HCT116 (cell line): ENCODE data around the gene MDM4. TPM values are rescaled to one million over a fixed set of nuclear protein-coding genes. Genes with fewer than 3 reads are reported as not detected.

ENCODE experiments used
- ATAC-seq: fragments of 200-7000 bp; cut with Tn5 transposase; 2 replicates; pipeline ENCODE4 v1.9.1; 2020; ENCODE audit warnings: mild to moderate bottlenecking, moderate library complexity
- BruUV-seq: library from RNA; stranded (reverse); fragments of 400-500 nt; replicated peaks from 2 replicates; lab custom pipeline; 2021; lab: Mats Ljungman, UMichigan
- CTCF ChIA-PET: fragments of 300-600 bp; sonication (Branson Sonifier 250); formaldehyde crosslinking; loops from one replicate; lab custom pipeline; 2021; ENCODE audit warnings: antibody characterized with exemption; lab: Charles Lee
- POLR2A ChIA-PET: fragments of 300-600, 350-600 bp; sonication (Branson Sonifier 250); formaldehyde crosslinking; loops from one replicate; lab custom pipeline; 2021; ENCODE audit warnings: antibody characterized with exemption; lab: Charles Lee
- RAD21 ChIA-PET, 2 experiments: fragments of 300-600 bp; sonication (Branson Sonifier 250); formaldehyde crosslinking; loops; one replicate each; lab custom pipeline; 2023; ENCODE audit warnings: low total read pairs in 2 of 2; ENCODE audit not compliant: uncharacterized antibody in 2 of 2, unreplicated experiment in 2 of 2, low non-redundant PET in 1 of 2; lab: Charles Lee
- DNase-seq: peaks from one replicate; pipeline ENCODE4 v3.0.0-alpha.2; 2010; ENCODE audit warnings: low read depth, low spot score
- H2AFZ ChIP-seq: fragments of 200-600 bp; shearing (Covaris generic), sonication (generic); 2 replicates; pipeline ENCODE4 v1.6.1; 2017; ENCODE audit warnings: low read depth, mixed run types, mixed read lengths, antibody characterized with exemption, low read length; ENCODE audit not compliant: poor library complexity, severe bottlenecking
- H3K27ac ChIP-seq: 2 replicates; pipeline ENCODE4 v1.5.1; 2012; ENCODE audit warnings: low read depth, low read length
- H3K27me3 ChIP-seq: fragments of 200-600 bp; sonication (generic); 2 replicates; pipeline ENCODE4 v1.6.1; 2016; ENCODE audit warnings: mixed run types, low read length, mixed read lengths; ENCODE audit not compliant: insufficient read depth
- H3K36me3 ChIP-seq, 2 experiments: fragments of 200-500 bp in 1 of 2; fragments of 200-600 bp in 1 of 2; sonication (Bioruptor generic) in 1 of 2; sonication (generic) in 1 of 2; 2 replicates each; pipeline versions ENCODE4 v1.5.1 to v1.6.1; 2014 to 2016; ENCODE audit warnings: low read length in 2 of 2, inconsistent platforms in 1 of 2, mixed read lengths in 1 of 2, mixed run types in 1 of 2; ENCODE audit not compliant: insufficient read depth in 2 of 2, control insufficient read depth in 1 of 2
- H3K4me1 ChIP-seq, 2 experiments: fragments of 200-600 bp in 1 of 2; sonication (generic) in 1 of 2; 2 replicates each; pipeline versions ENCODE4 v1.5.1 to v1.6.1; 2012 to 2017; ENCODE audit warnings: low read length in 2 of 2, inconsistent platforms in 1 of 2, mild to moderate bottlenecking in 1 of 2, mixed read lengths in 1 of 2, mixed run types in 1 of 2, moderate library complexity in 1 of 2; ENCODE audit not compliant: insufficient read depth in 2 of 2, control insufficient read depth in 1 of 2
- H3K4me2 ChIP-seq: fragments of 200-600 bp; sonication (generic); 2 replicates; pipeline ENCODE4 v1.6.1; 2017; ENCODE audit warnings: mixed run types, low read length, mixed read lengths
- H3K4me3 ChIP-seq, 2 experiments: fragments of 200-600 bp in 1 of 2; sonication (generic) in 1 of 2; replicated peaks in 1 of 2; 2 replicates each; pipeline ENCODE4 v1.5.1; 2011 to 2016; ENCODE audit warnings: low read length in 2 of 2, control low read depth in 1 of 2, low read depth in 1 of 2, mild to moderate bottlenecking in 1 of 2, mixed read lengths in 1 of 2, mixed run types in 1 of 2
- H3K79me2 ChIP-seq: fragments of 200-600 bp; sonication (generic); 2 replicates; pipeline ENCODE4 v1.6.1; 2017; ENCODE audit warnings: mild to moderate bottlenecking, mixed run types, low read length, moderate library complexity, mixed read lengths; ENCODE audit not compliant: insufficient read depth
- H3K9ac ChIP-seq: fragments of 200-600 bp; sonication (generic); 2 replicates; pipeline ENCODE4 v1.6.1; 2016; ENCODE audit warnings: low read length, mixed read lengths
- H3K9me2 ChIP-seq: fragments of 200-600 bp; sonication (generic), shearing (Covaris generic); 2 replicates; pipeline ENCODE4 v1.6.1; 2017; ENCODE audit warnings: mixed run types, mild to moderate bottlenecking, moderate library complexity; ENCODE audit not compliant: insufficient read depth
- H3K9me3 ChIP-seq, 2 experiments: fragments of 200-500 bp in 1 of 2; fragments of 200-600 bp in 1 of 2; sonication (Bioruptor generic) in 1 of 2; sonication (generic) in 1 of 2; 2 replicates each; pipeline ENCODE4 v1.6.1; 2014 to 2017; ENCODE audit warnings: low read length in 2 of 2, mixed read lengths in 2 of 2, inconsistent platforms in 1 of 2, low read depth in 1 of 2, mild to moderate bottlenecking in 1 of 2, mixed run types in 1 of 2, moderate library complexity in 1 of 2; ENCODE audit not compliant: control insufficient read depth in 1 of 2, insufficient read depth in 1 of 2
- H4K20me1 ChIP-seq: fragments of 200-600 bp; sonication (generic), shearing (Covaris generic); 2 replicates; pipeline ENCODE4 v1.6.1; 2017; ENCODE audit warnings: mixed run types, mild to moderate bottlenecking, moderate library complexity; ENCODE audit not compliant: insufficient read depth
- CBX3 ChIP-seq: IDR thresholded peaks from 2 replicates; pipeline ENCODE4 v1.6.1; 2012; ENCODE audit warnings: low read depth
- CEBPB ChIP-seq: IDR thresholded peaks from 2 replicates; pipeline ENCODE4 v1.6.1; 2012; ENCODE audit warnings: low read depth
- EGR1 ChIP-seq: IDR thresholded peaks from 2 replicates; pipeline ENCODE4 v1.6.1; 2012; ENCODE audit warnings: low read depth
- ELF1 ChIP-seq: IDR thresholded peaks from 2 replicates; pipeline ENCODE4 v1.6.1; 2012; ENCODE audit warnings: low read depth, borderline replicate concordance
- EZH2phosphoT487 ChIP-seq: fragments of 200-600 bp; IDR thresholded peaks from 2 replicates; pipeline ENCODE4 v1.6.1; 2018; ENCODE audit warnings: antibody characterized with exemption, borderline replicate concordance
- FOSL1 ChIP-seq: IDR thresholded peaks from 2 replicates; pipeline ENCODE4 v1.6.1; 2012; ENCODE audit warnings: low read depth
- POLR2A ChIP-seq: IDR thresholded peaks from 2 replicates; pipeline ENCODE4 v1.7.0; 2011; ENCODE audit warnings: borderline replicate concordance; ENCODE audit not compliant: insufficient read depth, insufficient read length; ENCODE audit errors: extremely low read depth
- POLR2AphosphoS5 ChIP-seq: IDR thresholded peaks from 2 replicates; pipeline ENCODE4 v1.6.1; 2011; ENCODE audit warnings: mild to moderate bottlenecking, low read depth, low read length, moderate library complexity
- RAD21 ChIP-seq: IDR thresholded peaks from 2 replicates; pipeline ENCODE4 v1.6.1; 2012; ENCODE audit warnings: low read depth, mild to moderate bottlenecking
- SIN3A ChIP-seq: IDR thresholded peaks from 2 replicates; pipeline ENCODE4 v1.6.1; 2012; ENCODE audit warnings: low read depth
- SP1 ChIP-seq: IDR thresholded peaks from 2 replicates; pipeline ENCODE4 v1.6.1; 2012; ENCODE audit warnings: low read depth
- TCF7L2 ChIP-seq: IDR thresholded peaks from 2 replicates; pipeline ENCODE4 v1.7.0; 2011; ENCODE audit warnings: borderline replicate concordance, inconsistent platforms; ENCODE audit not compliant: insufficient read depth, insufficient read length; ENCODE audit errors: extremely low read depth
- YY1 ChIP-seq: IDR thresholded peaks from 2 replicates; pipeline ENCODE4 v1.6.1; 2011; ENCODE audit warnings: low read length, low read depth, moderate library complexity, mild to moderate bottlenecking; ENCODE audit not compliant: insufficient replicate concordance; ENCODE audit errors: extremely low read depth
- ZFX ChIP-seq: fragments of 450-650 bp; IDR thresholded peaks from 2 replicates; pipeline ENCODE4 v1.6.1; 2017
- ZNF274 ChIP-seq: fragments of 200-500 bp; sonication (Bioruptor generic); IDR thresholded peaks from 2 replicates; pipeline ENCODE4 v1.6.1; 2014; ENCODE audit warnings: mild to moderate bottlenecking, low read depth, low read length, inconsistent platforms
- intact Hi-C: fragments of 100-400 bp; cut with micrococcal nuclease; formaldehyde crosslinking; loops from 2 replicates; pipeline ENCODE4 v1.10.0; 2022
- total RNA-seq: library from RNA; stranded (reverse); gene quantifications from one replicate; pipeline ENCODE4 v1.2.1, GENCODE V29; 2021; ENCODE audit not compliant: unreplicated experiment
- TF ChIP-seq, protein P1 (sequence below): IDR thresholded peaks from 2 replicates; pipeline ENCODE4 v1.6.1; 2011; ENCODE audit warnings: mild to moderate bottlenecking, low read length, moderate library complexity; ENCODE audit not compliant: insufficient replicate concordance; ENCODE audit errors: extremely low read depth
- TF ChIP-seq, protein P2 (sequence below): IDR thresholded peaks from 2 replicates; pipeline ENCODE4 v1.6.1; 2012
- TF ChIP-seq, protein P3 (sequence below): IDR thresholded peaks from 2 replicates; pipeline ENCODE4 v1.6.1; 2012

Gene MDM4
- total RNA-seq, 1 experiment from 2014 or later: 79.5 TPM

DNA sequence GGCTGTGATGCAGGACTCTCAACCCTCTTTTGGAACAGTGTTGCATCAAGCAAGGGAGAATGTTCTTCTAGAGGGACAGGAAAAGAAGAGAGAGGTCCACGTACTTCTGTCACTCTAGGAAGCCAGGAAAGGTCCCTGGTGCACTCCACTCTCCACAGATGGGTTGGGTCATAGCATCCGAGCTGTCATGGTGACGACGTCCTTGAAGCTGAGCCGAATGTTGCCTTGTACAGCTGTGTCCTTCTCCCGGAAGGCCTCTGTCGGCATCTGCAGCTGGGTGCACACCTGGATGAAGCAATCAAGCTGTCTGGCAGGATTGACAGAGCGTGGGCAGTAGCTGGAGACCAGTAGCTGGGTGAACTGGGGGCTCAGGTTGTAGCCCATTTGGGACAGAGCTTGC lies 12.5 kb downstream of the MDM4 start:
- Histone ChIP-seq H3K9ac (no peak overlapping the region), H3K4me3 (no peak overlapping the region), H3K79me2 (peaks cover 46% of the 10 kb centered on the region), H4K20me1 (no peaks in the 10 kb centered on the region), H3K36me3 (peaks cover 41 to 78% of the 10 kb centered on the region in 2 experiments), H3K4me2 (no peak overlapping the region), H2AFZ (no peak overlapping the region), H3K27me3 (no peaks in the 10 kb centered on the region), H3K4me1 (peaks cover 2 to 11% of the 10 kb centered on the region in 2 experiments; a peak in 3 of 4 replicates), H3K27ac (no peak overlapping the region), H3K9me2 (no peaks in the 10 kb centered on the region), H3K9me3 (peaks cover 0 to 6% of the 10 kb centered on the region in 2 experiments; a peak in 1 of 4 replicates)
- TF ChIP-seq CBX3: no peak
- no peak for TF ChIP-seq POLR2AphosphoS5
- no peak for TF ChIP-seq SIN3A
- TF ChIP-seq ELF1: no peak
- no peak for TF ChIP-seq YY1
- TF ChIP-seq FOSL1: no peak
- no peak for TF ChIP-seq POLR2A
- TF ChIP-seq, protein P1, sequence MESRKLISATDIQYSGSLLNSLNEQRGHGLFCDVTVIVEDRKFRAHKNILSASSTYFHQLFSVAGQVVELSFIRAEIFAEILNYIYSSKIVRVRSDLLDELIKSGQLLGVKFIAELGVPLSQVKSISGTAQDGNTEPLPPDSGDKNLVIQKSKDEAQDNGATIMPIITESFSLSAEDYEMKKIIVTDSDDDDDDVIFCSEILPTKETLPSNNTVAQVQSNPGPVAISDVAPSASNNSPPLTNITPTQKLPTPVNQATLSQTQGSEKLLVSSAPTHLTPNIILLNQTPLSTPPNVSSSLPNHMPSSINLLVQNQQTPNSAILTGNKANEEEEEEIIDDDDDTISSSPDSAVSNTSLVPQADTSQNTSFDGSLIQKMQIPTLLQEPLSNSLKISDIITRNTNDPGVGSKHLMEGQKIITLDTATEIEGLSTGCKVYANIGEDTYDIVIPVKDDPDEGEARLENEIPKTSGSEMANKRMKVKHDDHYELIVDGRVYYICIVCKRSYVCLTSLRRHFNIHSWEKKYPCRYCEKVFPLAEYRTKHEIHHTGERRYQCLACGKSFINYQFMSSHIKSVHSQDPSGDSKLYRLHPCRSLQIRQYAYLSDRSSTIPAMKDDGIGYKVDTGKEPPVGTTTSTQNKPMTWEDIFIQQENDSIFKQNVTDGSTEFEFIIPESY: no peak
- no peak for TF ChIP-seq TCF7L2
- no peak for TF ChIP-seq ZNF274
- TF ChIP-seq, protein P2, sequence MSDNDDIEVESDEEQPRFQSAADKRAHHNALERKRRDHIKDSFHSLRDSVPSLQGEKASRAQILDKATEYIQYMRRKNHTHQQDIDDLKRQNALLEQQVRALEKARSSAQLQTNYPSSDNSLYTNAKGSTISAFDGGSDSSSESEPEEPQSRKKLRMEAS: no peak
- TF ChIP-seq, protein P3, sequence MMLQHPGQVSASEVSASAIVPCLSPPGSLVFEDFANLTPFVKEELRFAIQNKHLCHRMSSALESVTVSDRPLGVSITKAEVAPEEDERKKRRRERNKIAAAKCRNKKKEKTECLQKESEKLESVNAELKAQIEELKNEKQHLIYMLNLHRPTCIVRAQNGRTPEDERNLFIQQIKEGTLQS: no peak
- no peak for TF ChIP-seq SP1
- no peak for TF ChIP-seq EGR1
- no peak for TF ChIP-seq CEBPB
- TF ChIP-seq ZFX: no peak
- no peak for TF ChIP-seq RAD21
- no peak for TF ChIP-seq EZH2phosphoT487
- no TSS peak for BruUV-seq
- intact Hi-C loops: no loop called here
- ChIA-PET RAD21 (no interaction called here), CTCF (interaction anchor here (1.1 kb wide), 1 partner anchor 235 kb away, joined by 3 read pairs; no protein-coding TSS in a partner anchor), POLR2A (no interaction called here)
- DNase-seq (no peak), ATAC-seq (no peak)
